Measurements from ENCODE around the gene PTRH2. TPM values are rescaled to one million over a fixed set of nuclear protein-coding genes. Genes with fewer than 3 reads are reported as not detected.

The PTRH2 gene
- polyA plus RNA-seq, 3 donors, result 13.4 to 27.0 (median 26.0) TPM

GRCh38 chr17:59714255-59714654 is 7.0 kb upstream of the PTRH2 start:
- H3K9me3 Mint-ChIP-seq, result peaks cover 0 to 5% (median 0%) of the 10 kb centered on the region in 7 donors
- H3K4me1 Mint-ChIP-seq, result peaks cover 69% of the 10 kb centered on the region
- H3K4me3 Mint-ChIP-seq, result no peak overlapping the region
- Histone ChIP-seq H3K79me2 (ENCODE audit: insufficient read depth, low read length) (peaks cover 100% of the 10 kb centered on the region), H3K9me3 (replicated peaks in 1 of 2; ENCODE audit: control insufficient read depth in 1 of 2, insufficient read depth in 1 of 2, low read length in 2 of 2) (no peaks in the 10 kb centered on the region), H3K27me3 (ENCODE audit: control insufficient read depth in 2 of 2, insufficient read depth in 2 of 2, low read length in 2 of 2) (no peaks in the 10 kb centered on the region), H3K9ac (ENCODE audit: insufficient read depth, low read length, poor library complexity, severe bottlenecking) (no peak overlapping the region), H2AFZ (ENCODE audit: insufficient read depth, low read depth, low read length, poor library complexity, severe bottlenecking) (no peak overlapping the region), H3K4me1 (ENCODE audit: control insufficient read depth in 1 of 2, insufficient read depth in 2 of 2, low read length in 2 of 2) (peaks cover 29 to 59% of the 10 kb centered on the region in 2 donors), H3K36me3 (replicated peaks in 1 of 2; ENCODE audit: control insufficient read depth in 1 of 2, insufficient read depth in 2 of 2, low read length in 2 of 2) (peaks cover 12 to 25% of the 10 kb centered on the region in 2 donors), H3K27ac (ENCODE audit: low read depth in 1 of 2, low read length in 2 of 2) (no peak overlapping the region), H3K4me3 (replicated peaks in 1 of 3; ENCODE audit: low read depth in 2 of 3, low read length in 3 of 3) (no peak overlapping the region), H4K20me1 (ENCODE audit: insufficient read depth, low read length) (peaks cover 99% of the 10 kb centered on the region), H3K4me2 (replicated peaks; ENCODE audit: extremely low read depth, low read length, poor library complexity, severe bottlenecking) (no peak overlapping the region)
- H3K36me3 Mint-ChIP-seq, result peaks cover 39 to 61% of the 10 kb centered on the region in 2 donors
- no CpG with 5 or more reads among the region's 2 CpGs for WGBS (ENCODE audit: insufficient coverage)
- DNase-seq, result no peak
- no peak overlapping the region for H3K27ac Mint-ChIP-seq
- H3K27me3 Mint-ChIP-seq (ENCODE audit: low read depth in 3 of 3), result no peaks in the 10 kb centered on the region
- intact Hi-C loops (cut with micrococcal nuclease), result no loop called here
- TF ChIP-seq, protein P1, sequence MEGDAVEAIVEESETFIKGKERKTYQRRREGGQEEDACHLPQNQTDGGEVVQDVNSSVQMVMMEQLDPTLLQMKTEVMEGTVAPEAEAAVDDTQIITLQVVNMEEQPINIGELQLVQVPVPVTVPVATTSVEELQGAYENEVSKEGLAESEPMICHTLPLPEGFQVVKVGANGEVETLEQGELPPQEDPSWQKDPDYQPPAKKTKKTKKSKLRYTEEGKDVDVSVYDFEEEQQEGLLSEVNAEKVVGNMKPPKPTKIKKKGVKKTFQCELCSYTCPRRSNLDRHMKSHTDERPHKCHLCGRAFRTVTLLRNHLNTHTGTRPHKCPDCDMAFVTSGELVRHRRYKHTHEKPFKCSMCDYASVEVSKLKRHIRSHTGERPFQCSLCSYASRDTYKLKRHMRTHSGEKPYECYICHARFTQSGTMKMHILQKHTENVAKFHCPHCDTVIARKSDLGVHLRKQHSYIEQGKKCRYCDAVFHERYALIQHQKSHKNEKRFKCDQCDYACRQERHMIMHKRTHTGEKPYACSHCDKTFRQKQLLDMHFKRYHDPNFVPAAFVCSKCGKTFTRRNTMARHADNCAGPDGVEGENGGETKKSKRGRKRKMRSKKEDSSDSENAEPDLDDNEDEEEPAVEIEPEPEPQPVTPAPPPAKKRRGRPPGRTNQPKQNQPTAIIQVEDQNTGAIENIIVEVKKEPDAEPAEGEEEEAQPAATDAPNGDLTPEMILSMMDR (IDR thresholded peaks at IDR 0.05), result no peak

DNA sequence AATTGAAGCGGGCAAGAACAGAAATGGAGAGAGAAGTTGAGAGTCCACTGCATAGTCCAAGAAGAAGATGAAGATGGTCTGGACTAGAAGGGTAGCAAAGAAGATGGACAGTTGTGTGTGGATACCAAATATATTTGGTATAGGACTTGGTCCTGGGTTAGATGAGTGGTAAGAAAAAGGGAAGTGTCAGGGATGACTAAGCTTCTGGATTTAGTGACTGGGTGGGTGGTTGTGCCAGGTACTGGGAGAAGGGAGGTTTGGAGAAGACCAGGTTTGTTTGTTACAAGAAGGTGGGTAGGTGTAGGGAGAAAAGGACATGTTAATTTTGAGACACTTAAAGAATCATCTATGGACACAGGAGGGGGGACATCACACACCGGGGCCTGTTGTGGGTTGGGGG is 5.6 kb upstream of the PTRH2 start:
- H3K4me1 ChIP-seq (ENCODE audit: control insufficient read depth in 1 of 2, insufficient read depth in 2 of 2, low read length in 2 of 2), result peaks cover 38 to 71% of the 10 kb centered on the region in 2 donors
- peaks cover 7 to 14% of the 10 kb centered on the region in 2 donors for H3K36me3 ChIP-seq (replicated peaks in 1 of 2; ENCODE audit: control insufficient read depth in 1 of 2, insufficient read depth in 2 of 2, low read length in 2 of 2)
- TF ChIP-seq, protein P1 (IDR thresholded peaks at IDR 0.05), result no peak
- DNase-seq, result peak; percentile 32 to 66 (median 64)
- Mint-ChIP-seq H3K9me3 (peaks cover 0 to 5% (median 0%) of the 10 kb centered on the region in 7 donors), H3K4me3 (peak overlapping the region in 1 of 2 donors; percentile 27), H3K27me3 (ENCODE audit: low read depth in 3 of 3) (no peaks in the 10 kb centered on the region), H3K4me1 (peaks cover 71% of the 10 kb centered on the region), H3K27ac (peak overlapping the region; percentile 20 to 89 (median 80)), H3K36me3 (peaks cover 33 to 50% of the 10 kb centered on the region in 2 donors)
- H3K9ac ChIP-seq (ENCODE audit: insufficient read depth, low read length, poor library complexity, severe bottlenecking), result no peak overlapping the region
- H2AFZ ChIP-seq (ENCODE audit: insufficient read depth, low read depth, low read length, poor library complexity, severe bottlenecking), result no peak overlapping the region
- peaks cover 100% of the 10 kb centered on the region for H3K79me2 ChIP-seq (ENCODE audit: insufficient read depth, low read length)
- 86% methylated on average over 1 of the region's 2 CpGs for WGBS (ENCODE audit: insufficient coverage)
- peak overlapping the region in 1 of 2 donors; percentile 55 for H3K27ac ChIP-seq (ENCODE audit: low read depth in 1 of 2, low read length in 2 of 2)
- intact Hi-C loops (cut with micrococcal nuclease), result no loop called here
- peaks cover 99% of the 10 kb centered on the region for H4K20me1 ChIP-seq (ENCODE audit: insufficient read depth, low read length)
- no peaks in the 10 kb centered on the region for H3K27me3 ChIP-seq (ENCODE audit: control insufficient read depth in 2 of 2, insufficient read depth in 2 of 2, low read length in 2 of 2)
- no peaks in the 10 kb centered on the region for H3K9me3 ChIP-seq (replicated peaks in 1 of 2; ENCODE audit: control insufficient read depth in 1 of 2, insufficient read depth in 1 of 2, low read length in 2 of 2)
- peak overlapping the region; percentile 37 for H3K4me2 ChIP-seq (replicated peaks; ENCODE audit: extremely low read depth, low read length, poor library complexity, severe bottlenecking)
- peak overlapping the region in 1 of 3 experiments; percentile 19 for H3K4me3 ChIP-seq (replicated peaks in 1 of 3; ENCODE audit: low read depth in 2 of 3, low read length in 3 of 3)

Measured in CD14-positive monocyte (primary cell).